Fibroblast of villous mesenchyme (primary cell): ENCODE data around the gene IRF1. TPM values are rescaled to one million over a fixed set of nuclear protein-coding genes. Genes with fewer than 3 reads are reported as not detected.

ENCODE experiments used
- DNase-seq: peaks from one replicate; pipeline ENCODE4 v3.0.0-alpha.2; 2010; ENCODE audit warnings: low read depth
- H3K4me3 ChIP-seq: 2 replicates; pipeline ENCODE4 v1.5.1; 2011; ENCODE audit warnings: low read depth, mild to moderate bottlenecking, low read length
- CTCF ChIP-seq: IDR thresholded peaks from 2 replicates; pipeline ENCODE4 v1.5.1; 2012; ENCODE audit warnings: low read depth, mild to moderate bottlenecking, low read length; ENCODE audit not compliant: insufficient read depth
- total RNA-seq: library from RNA; depleted of rRNA; stranded (reverse); fragments of >200 nt; gene quantifications from 2 replicates; pipeline ENCODE4 v1.2.3, GENCODE V29; 2012

IRF1 gene
- total RNA-seq, 1 donor: 56.6 TPM

GRCh38 chr5:132491368-132492364 lies 1.1 kb upstream of the IRF1 start:
- TF ChIP-seq CTCF: no peak
- DNase-seq: no peak

GRCh38 chr5:132489871-132490483 lies 596 bp downstream of the IRF1 start:
- DNase-seq: no peak
- peak; percentile 18 for TF ChIP-seq CTCF
- H3K4me3 ChIP-seq: peak overlapping the region; percentile 98

More at GRCh38 chr5:132491368-132492364, 1.1 kb upstream of the IRF1 start:
- H3K4me3 ChIP-seq: peak overlapping the region; percentile 51

- no peak for TF ChIP-seq CTCF
- no peak for DNase-seq
Observed at GRCh38 chr5:132489051-132489770, 1.4 kb downstream of the IRF1 start.

GRCh38 chr5:132488590-132488989 lies 2.0 kb downstream of the IRF1 start:
- no peak for DNase-seq
- no peak for TF ChIP-seq CTCF
- peak overlapping the region; percentile 98 for H3K4me3 ChIP-seq

More at GRCh38 chr5:132489051-132489770, 1.4 kb downstream of the IRF1 start:
- peak overlapping the region; percentile 98 for H3K4me3 ChIP-seq

- no peak for DNase-seq
- H3K4me3 ChIP-seq: peak overlapping the region; percentile 98
- no peak for TF ChIP-seq CTCF
Observed at GRCh38 chr5:132487841-132488555, 2.6 kb downstream of the IRF1 start.

- no peak for DNase-seq
- TF ChIP-seq CTCF: no peak
- no peak overlapping the region for H3K4me3 ChIP-seq
Observed at GRCh38 chr5:132487095-132487428, 3.5 kb downstream of the IRF1 start.
